SK-N-SH (cell line): Measurements from ENCODE around the gene HVCN1. TPM values are rescaled to one million over a fixed set of nuclear protein-coding genes. Genes with fewer than 3 reads are reported as not detected.

Experiments
- CTCF ChIA-PET: fragments of 300-600, 350-600 bp; formaldehyde crosslinking; extraction: SDS; loops from one replicate; lab custom pipeline; 2021; lab: Yijun Ruan, JAX
- POLR2A ChIA-PET: fragments of 350-600 bp; sonication (Branson Sonifier 250); formaldehyde crosslinking; extraction: SDS; loops from one replicate; lab custom pipeline; 2020; ENCODE audit warnings: antibody characterized with exemption, inconsistent platforms; lab: Yijun Ruan, JAX
- DNase-seq: peaks from one replicate; pipeline ENCODE4 v3.0.0; 2012
- H2AFZ ChIP-seq: fragments of 200-600 bp; sonication (generic); 2 replicates; pipeline ENCODE4 v1.8.1; 2016; ENCODE audit warnings: antibody characterized with exemption, mild to moderate bottlenecking, low read depth
- H3F3A ChIP-seq: fragments of 200-600 bp; sonication (generic); replicated peaks from 2 replicates; pipeline ENCODE3; 2016; ENCODE audit warnings: antibody characterized with exemption, mild to moderate bottlenecking; ENCODE audit not compliant: insufficient read depth
- H3K27ac ChIP-seq, 2 experiments: fragments of 200-500 bp in 1 of 2; fragments of 200-600 bp in 1 of 2; sonication (Bioruptor generic) in 1 of 2; sonication (generic), shearing (Covaris generic) in 1 of 2; 2 replicates each; pipeline versions ENCODE4 v1.5.1 to v1.6.1; 2014 to 2016; ENCODE audit warnings: low read depth in 2 of 2, inconsistent platforms in 1 of 2, low read length in 1 of 2, mild to moderate bottlenecking in 1 of 2, mixed read lengths in 1 of 2
- H3K27me3 ChIP-seq: fragments of 200-600 bp; sonication (generic), shearing (Covaris generic); 2 replicates; pipeline ENCODE4 v1.6.1; 2016; ENCODE audit warnings: mixed run types; ENCODE audit not compliant: insufficient read depth
- H3K36me3 ChIP-seq, 2 experiments: fragments of 200-500 bp in 1 of 2; fragments of 200-600 bp in 1 of 2; sonication (Bioruptor generic) in 1 of 2; sonication (generic) in 1 of 2; replicated peaks in 1 of 2; 2 replicates each; pipeline versions ENCODE3 to v1.5.1; 2014 to 2016; ENCODE audit warnings: low read length in 1 of 2, mild to moderate bottlenecking in 1 of 2; ENCODE audit not compliant: insufficient read depth in 2 of 2, control insufficient read depth in 1 of 2
- H3K4me1 ChIP-seq, 2 experiments: fragments of 200-500 bp in 1 of 2; fragments of 200-600 bp in 1 of 2; sonication (Bioruptor generic) in 1 of 2; sonication (generic), shearing (Covaris generic) in 1 of 2; 2 replicates each; pipeline versions ENCODE4 v1.5.1 to v1.6.1; 2014 to 2016; ENCODE audit warnings: low read depth in 1 of 2, low read length in 1 of 2, mixed run types in 1 of 2; ENCODE audit not compliant: insufficient read depth in 2 of 2, control insufficient read depth in 1 of 2
- H3K4me2 ChIP-seq: fragments of 200-600 bp; sonication (generic), shearing (Covaris generic); 2 replicates; pipeline ENCODE4 v1.6.1; 2017; ENCODE audit warnings: mixed run types
- H3K4me3 ChIP-seq, 2 experiments: fragments of 200-500 bp in 1 of 2; fragments of 200-600 bp in 1 of 2; sonication (Bioruptor generic) in 1 of 2; sonication (generic), shearing (Covaris generic) in 1 of 2; 2 replicates each; pipeline versions ENCODE4 v1.5.1 to v1.8.1; 2014 to 2016; ENCODE audit warnings: low read depth in 2 of 2, inconsistent platforms in 1 of 2, low read length in 1 of 2, mild to moderate bottlenecking in 1 of 2, mixed read lengths in 1 of 2, moderate library complexity in 1 of 2
- H3K79me2 ChIP-seq: fragments of 200-600 bp; sonication (generic); 2 replicates; pipeline ENCODE4 v1.8.1; 2017; ENCODE audit warnings: mild to moderate bottlenecking; ENCODE audit not compliant: insufficient read depth
- H3K9ac ChIP-seq: fragments of 200-600 bp; sonication (generic); 2 replicates; pipeline ENCODE4 v1.6.1; 2017; ENCODE audit warnings: mixed run types
- H3K9me2 ChIP-seq: fragments of 200-600 bp; sonication (generic); 2 replicates; pipeline ENCODE4 v1.6.1; 2017; ENCODE audit warnings: mixed run types
- H3K9me3 ChIP-seq: fragments of 200-600 bp; sonication (generic); 2 replicates; pipeline ENCODE4 v1.6.1; 2017; ENCODE audit warnings: mixed run types, mild to moderate bottlenecking, moderate library complexity
- H4K20me1 ChIP-seq: fragments of 200-600 bp; sonication (generic); 2 replicates; pipeline ENCODE4 v1.6.1; 2017; ENCODE audit warnings: mild to moderate bottlenecking, mixed run types; ENCODE audit not compliant: insufficient read depth
- ELF1 ChIP-seq: IDR thresholded peaks from 2 replicates; pipeline ENCODE4 v1.4.0; 2012
- EZH2phosphoT487 ChIP-seq: fragments of 200-600 bp; sonication (generic); IDR thresholded peaks from 2 replicates; pipeline ENCODE4 v1.6.1; 2017; ENCODE audit warnings: low read depth, mixed run types, mild to moderate bottlenecking, antibody characterized with exemption, moderate library complexity, borderline replicate concordance
- FOXJ3 ChIP-seq: sonication (generic); formaldehyde crosslinking; IDR thresholded peaks from 2 replicates; pipeline ENCODE4 v1.5.1; 2020; ENCODE audit warnings: mild to moderate bottlenecking, missing genetic modification reagents
- NRF1 ChIP-seq: IDR thresholded peaks from 2 replicates; pipeline ENCODE4 v1.6.1; 2012; ENCODE audit warnings: low read depth, mild to moderate bottlenecking, low read length
- PBX3 ChIP-seq: IDR thresholded peaks from 2 replicates; pipeline ENCODE4; 2012
- POLR2AphosphoS5 ChIP-seq: IDR thresholded peaks from 2 replicates; pipeline ENCODE4 v1.6.1; 2012; ENCODE audit warnings: low read depth, low read length
- RCOR1 ChIP-seq: fragments of 150-350 bp; IDR thresholded peaks from 2 replicates; pipeline ENCODE4 v1.6.1; 2017; ENCODE audit warnings: antibody characterized with exemption, low read length
- REST ChIP-seq: IDR thresholded peaks from 2 replicates; pipeline ENCODE4 v1.6.1; 2012; ENCODE audit warnings: mild to moderate bottlenecking, low read depth, low read length, moderate library complexity
- TAF1 ChIP-seq: IDR thresholded peaks from 2 replicates; pipeline ENCODE4 v1.6.1; 2012; ENCODE audit warnings: low read depth, mild to moderate bottlenecking, low read length, moderate library complexity, borderline replicate concordance
- TCF12 ChIP-seq: IDR thresholded peaks from 2 replicates; pipeline ENCODE4 v1.4.0; 2012
- WGBS: methylation state at CpG from one replicate; pipeline ENCODE4 v1.1.6; 2017; ENCODE audit warnings: low lambda C conversion rate; 5-methylcytosine and 5-hydroxymethylcytosine counted together
- polyA plus RNA-seq, 3 experiments: library from polyadenylated mRNA; depleted of rRNA; stranded (reverse); fragments of >200 nt; gene quantifications; 2 replicates each; pipeline ENCODE4 v1.2.3, GENCODE V29; 2012

HVCN1 gene
- polyA plus RNA-seq, 1 of the 3 experiments (the other 2 are of a cell fraction): 0.03 TPM

DNA sequence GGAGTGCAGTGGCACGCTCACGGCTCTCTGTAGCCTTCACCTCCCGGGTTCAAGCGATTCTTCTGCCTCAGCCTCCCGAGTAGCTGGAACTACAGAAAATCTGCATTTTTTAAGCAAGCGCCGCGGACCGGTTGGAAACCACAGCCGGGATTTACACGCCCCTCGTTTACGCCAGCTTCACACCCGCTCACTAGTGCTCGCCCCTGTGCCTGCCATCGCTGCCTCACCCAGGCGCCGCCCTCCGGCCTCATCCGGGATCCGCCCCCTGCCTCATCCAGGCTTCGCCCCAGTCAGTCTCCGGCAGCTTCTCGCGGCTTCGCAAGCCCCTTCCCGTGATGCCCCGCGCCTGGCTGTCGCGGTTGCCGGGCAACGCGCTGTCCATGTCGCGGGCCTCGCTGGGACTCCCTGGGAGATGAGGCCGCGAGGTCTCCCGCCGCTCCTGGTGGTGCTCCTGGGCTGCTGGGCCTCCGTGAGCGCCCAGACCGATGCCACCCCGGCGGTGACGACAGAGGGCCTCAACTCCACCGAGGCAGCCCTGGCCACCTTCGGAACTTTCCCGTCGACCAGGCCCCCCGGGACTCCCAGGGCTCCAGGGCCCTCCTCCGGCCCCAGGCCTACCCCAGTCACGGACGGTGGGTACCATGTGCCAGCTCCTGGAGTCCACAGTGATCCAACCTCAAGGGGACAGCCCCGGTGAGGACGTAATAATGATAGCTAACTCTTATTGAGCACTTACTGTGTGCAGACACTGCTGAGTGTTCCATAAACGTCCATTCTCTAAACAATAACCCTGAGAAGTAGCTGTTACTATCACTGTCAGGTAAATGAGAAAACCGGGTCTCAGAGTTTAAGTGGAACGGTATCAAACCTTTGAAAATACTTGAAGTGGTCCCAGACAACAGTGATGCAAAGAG is 74.9 kb downstream of the HVCN1 start, which contains the start of gene TCTN1 (continued):
- TF ChIP-seq REST: no peak; the same call in 1 of the 2 replicates
- TF ChIP-seq POLR2AphosphoS5: peak; percentile 91
- TF ChIP-seq ELF1: 0 out of 2 replicates have a peak, but pooled peaks have one; percentile 30
- no peak for TF ChIP-seq NRF1
- TF ChIP-seq FOXJ3 (CRISPR knock-in tag): no peak
- TF ChIP-seq, all 33 proteins: peak for 10

GRCh38 chr12:110613071-110613770 is 75.7 kb downstream of the HVCN1 start:
- ChIA-PET CTCF (interaction anchor here (0.7 to 4.3 kb wide), 6 partner anchors 10 to 275 kb away, joined by 3 to 30 read pairs (median 5); partner anchors contain the start of gene ARPC3), POLR2A (interaction anchor here (0.6 to 1.5 kb wide), 5 partner anchors 18 to 189 kb away, joined by 3 to 8 read pairs (median 4); partner anchors contain the start of genes FAM216A, GPN3 and PPP1CC)
- peaks cover 12% of the 10 kb centered on the region for H3K79me2 ChIP-seq

More at GRCh38 chr12:110613071-110613770, 75.7 kb downstream of the HVCN1 start:
- no peaks in the 10 kb centered on the region for H4K20me1 ChIP-seq
- no peak for DNase-seq
- H3K27ac ChIP-seq: peak overlapping the region in 1 of 2 experiments; percentile 4; a peak in 1 of 4 replicates
- peak overlapping the region; percentile 89 for H2AFZ ChIP-seq
- no peaks in the 10 kb centered on the region for H3K36me3 ChIP-seq
- TF ChIP-seq EZH2phosphoT487 (no peak), POLR2AphosphoS5 (no peak), TAF1 (no peak), TCF12 (no peak), RCOR1 (no peak), PBX3 (no peak)
- no peaks in the 10 kb centered on the region for H3K27me3 ChIP-seq
- peak overlapping the region; percentile 76 for H3K9ac ChIP-seq
- H3K9me3 ChIP-seq: no peaks in the 10 kb centered on the region
- H3K4me3 ChIP-seq: peak overlapping the region; percentile 64 to 70
- peak overlapping the region; percentile 94 for H3K4me2 ChIP-seq
- peaks cover 2 to 12% of the 10 kb centered on the region in 2 experiments; a peak in 3 of 4 replicates for H3K4me1 ChIP-seq
- WGBS: 78% methylated on average over 23 of the region's 23 CpGs
- no peaks in the 10 kb centered on the region for H3F3A ChIP-seq
- H3K9me2 ChIP-seq: no peaks in the 10 kb centered on the region
